ENCODE data around the gene SYT2.

The SYT2 gene

DNA sequence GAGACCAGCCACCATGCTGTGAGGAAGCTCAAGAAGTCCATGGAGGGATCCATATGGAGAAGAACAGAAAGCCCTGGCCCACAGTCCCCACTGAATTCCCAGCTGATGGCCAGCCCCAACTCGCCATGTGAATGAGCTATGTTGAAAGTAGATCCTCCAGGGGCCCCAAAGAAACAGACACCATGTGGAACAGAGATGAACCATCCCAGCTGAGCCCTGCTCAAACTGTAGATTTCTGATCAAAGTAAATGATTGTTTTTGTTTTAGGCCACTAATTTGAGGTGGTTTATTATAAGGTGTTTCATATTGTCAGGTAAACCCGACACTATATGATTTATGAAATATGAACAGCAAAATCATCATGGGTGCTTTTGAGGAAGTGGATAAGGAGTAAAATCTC lies 32.8 kb downstream of the SYT2 start:
- DNase-seq (ENCODE audit: low spot score) = no peak

DNA sequence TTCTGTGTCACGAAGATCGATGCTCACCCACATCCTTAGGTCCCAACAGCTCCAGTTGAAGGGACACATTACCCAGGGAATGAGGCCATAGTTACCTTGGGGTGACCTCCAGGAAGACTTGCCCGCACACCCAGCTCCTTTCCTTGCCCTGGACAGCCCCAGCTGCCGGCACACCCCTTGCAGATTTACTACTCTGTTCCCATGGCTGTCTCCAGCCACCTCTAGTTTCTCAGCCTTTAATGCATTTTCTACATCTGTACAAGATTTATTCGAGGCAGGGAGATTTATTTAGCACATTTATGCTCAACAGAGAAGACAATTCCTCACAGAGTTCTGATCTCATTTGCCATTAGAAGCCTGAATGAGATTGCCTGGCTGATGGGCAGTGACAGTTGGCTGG lies 36.7 kb downstream of the SYT2 start:
- DNase-seq (ENCODE audit: low spot score) = no peak

DNA sequence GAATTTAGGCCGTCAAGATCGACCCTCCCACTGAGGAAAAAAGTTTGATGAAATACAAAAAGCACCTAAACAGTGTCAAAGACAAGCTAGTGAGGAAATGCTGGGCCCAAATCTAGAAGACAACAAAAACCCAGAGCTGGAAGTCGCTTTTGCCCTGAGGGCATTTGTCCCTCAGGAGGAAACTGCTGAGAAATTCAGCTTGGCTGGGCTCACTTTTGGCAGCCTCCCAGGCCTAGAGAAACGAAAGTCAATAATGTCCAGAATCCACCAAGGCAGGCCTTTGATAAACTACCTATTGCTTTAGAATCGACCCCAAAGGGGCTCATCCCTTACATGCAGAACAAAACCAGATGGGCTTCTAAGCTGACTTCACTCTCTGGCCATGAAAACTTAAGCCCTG lies 38.9 kb downstream of the SYT2 start:
- DNase-seq (ENCODE audit: low spot score) = no peak

DNA sequence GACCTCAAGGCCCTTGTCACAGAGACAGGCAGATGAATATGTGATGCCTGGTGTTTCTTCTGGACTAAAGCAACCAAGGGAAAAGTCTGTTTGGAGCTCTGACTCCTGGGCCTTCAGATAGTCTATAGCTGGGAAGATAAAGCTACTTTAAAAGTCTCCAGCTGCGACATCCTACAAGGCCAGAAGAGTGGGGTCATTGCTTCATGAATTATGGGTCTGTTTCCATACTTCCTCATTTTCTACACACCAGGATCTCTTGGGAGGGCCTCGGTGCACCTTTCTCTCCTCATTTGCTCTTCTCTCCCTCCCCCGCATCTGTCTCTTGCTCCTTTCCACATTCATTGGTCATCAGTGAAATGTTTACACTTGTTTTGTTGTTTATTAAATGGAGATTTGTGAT lies 44.8 kb downstream of the SYT2 start:
- DNase-seq (ENCODE audit: low spot score) = no peak

DNA sequence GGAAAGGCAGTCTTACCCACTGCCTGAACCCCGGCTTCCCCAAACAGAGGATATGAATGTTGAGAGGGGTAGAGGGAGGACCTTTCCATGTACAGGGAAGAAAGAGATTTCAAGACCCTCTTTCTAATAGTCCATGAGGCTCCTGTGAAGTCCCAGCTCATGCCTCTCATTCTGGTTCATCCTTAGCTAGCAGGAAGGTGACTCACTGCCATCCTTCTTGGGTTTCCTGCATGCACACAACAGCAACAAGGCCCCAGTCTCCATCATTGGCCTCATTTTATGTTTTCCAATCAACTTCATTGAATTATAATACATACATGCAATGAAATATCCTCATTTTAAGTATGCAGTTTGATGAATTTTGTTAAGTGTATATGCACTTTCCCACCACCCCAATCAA lies 46.2 kb downstream of the SYT2 start:
- peak; percentile 60 for DNase-seq (ENCODE audit: low spot score)

DNA sequence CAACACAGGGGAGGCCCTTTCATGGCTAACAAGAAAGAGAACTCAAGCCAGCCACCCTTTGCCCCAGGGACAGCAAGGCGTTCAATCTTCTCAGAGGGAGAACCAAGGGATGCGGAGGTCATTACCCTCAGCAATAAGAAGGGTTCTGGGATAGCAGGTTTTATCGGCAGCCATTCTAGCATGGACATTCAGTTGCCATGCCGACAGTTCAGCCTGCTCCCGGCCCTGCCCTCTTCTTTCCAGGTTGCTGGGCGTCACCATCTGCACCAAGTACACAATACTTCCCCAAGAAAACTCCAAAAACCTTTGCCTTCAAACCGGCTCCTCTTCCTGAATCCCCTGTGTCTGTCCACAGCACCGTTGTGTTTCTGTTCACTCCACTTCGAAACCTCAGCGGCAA lies 47.1 kb downstream of the SYT2 start:
- DNase-seq (ENCODE audit: low spot score) = no peak

DNA sequence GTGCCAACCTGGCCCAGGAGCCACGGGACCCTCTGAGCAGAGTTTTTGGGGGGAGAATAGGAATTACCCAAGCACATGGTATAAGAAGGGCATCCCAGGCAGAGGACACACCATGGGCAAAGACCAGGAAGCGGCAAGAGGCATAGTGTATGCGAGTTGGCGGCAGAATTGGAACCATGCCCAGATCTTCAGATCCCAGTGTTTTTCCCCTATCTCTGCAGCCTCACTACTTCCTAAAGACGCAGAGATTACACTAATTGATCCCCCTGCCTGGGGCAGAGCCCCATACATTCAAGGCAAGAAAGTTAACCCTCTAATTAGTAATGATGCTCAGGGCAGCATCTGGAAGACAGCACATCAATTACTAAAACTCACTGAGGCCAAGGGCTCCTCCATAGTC lies 48.2 kb downstream of the SYT2 start:
- no peak for DNase-seq (ENCODE audit: low spot score)

DNA sequence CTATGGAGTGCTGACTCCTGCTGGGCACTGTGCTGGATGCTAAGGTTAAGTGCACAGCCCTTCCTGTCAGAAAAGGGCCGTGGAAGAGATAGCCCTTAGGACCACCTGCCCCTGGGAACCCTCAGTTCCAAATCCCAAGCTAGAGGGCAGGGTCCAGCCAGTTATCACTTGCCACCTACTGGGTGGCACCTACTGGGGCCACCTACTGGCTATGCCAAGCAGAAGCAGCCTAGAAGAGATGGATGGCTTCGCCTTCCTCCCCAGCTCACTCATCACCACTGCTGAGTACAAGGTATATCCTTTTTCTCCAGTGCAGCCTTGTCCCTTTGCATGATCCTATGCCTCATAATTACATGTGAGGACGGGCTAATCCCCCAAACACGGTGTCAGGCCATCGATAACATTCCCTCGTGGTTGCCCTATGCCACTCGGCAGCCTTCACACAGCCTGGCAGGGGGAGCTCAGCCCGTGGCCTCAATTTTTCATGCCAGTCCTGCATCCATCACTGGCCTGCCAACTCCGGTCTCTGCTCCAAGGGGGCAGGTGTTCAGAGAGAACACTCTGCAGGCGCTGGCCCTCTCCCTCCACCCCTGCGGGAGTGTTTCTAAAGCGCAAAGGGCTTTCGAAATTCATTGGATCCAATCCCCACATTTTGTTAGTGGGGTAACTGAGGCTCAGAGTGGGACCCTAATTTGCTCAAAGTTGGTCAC lies 49.0 kb downstream of the SYT2 start:
- DNase-seq (ENCODE audit: low spot score) = no peak

DNA sequence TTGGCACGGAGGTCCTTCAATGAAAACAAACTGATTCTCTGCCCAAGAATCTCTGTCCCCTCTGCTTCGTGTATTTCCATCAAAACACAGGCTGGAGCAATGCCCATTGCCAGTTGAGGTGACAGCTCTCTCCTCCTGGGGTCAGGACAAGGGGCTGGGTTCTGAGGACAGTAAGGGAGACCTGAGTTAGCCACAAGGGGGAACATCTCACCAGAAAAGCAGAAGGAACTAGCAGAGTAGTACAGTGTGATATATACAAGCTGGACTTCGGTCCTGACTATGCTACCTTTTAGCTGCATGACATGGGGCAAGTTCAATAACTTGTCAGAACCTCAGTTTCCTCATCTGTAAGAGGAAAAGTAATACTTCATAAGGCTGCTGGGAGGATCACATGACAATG lies 50.3 kb downstream of the SYT2 start:
- no peak for DNase-seq (ENCODE audit: low spot score)

DNA sequence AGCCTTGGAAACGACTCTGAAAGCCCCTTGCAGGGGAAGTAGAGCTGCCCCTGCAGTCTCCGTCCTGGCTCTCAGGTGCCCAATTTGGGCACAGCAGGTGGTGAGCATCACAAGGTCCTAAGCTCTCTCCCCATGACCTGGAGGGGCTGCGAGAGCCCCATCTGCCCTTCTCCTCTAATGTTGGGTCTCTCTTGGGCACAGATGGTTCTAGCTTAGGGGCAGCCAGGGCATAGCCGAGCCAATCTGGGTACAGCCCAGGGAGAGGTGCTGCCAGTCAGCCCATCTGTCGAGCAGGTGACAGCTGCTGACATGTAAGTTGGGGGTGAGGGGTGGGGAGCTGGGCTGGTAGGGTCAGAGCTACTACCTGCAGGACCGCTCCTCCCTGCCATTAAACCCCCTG lies 50.7 kb downstream of the SYT2 start:
- no peak for DNase-seq (ENCODE audit: low spot score)

DNA sequence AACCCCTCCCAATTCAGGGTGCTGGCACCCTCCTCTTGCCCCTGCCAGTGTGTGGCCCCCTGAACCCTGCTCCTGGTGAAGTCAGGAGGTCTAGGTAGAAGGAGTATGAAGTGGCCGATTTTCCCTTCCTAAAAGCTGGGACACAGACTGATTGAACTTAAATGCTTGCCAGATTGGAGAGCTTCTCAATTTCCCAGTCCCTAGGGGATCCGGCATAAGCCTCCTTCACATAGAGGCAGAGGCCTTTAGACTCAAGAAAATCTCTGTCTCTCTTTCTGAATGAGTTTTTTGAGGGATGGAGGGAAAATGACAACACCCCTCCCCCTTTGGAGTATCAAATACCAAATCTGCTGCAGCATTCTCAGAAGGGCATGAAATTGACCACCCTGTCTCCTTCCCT lies 51.5 kb downstream of the SYT2 start:
- DNase-seq (ENCODE audit: low spot score) = no peak

DNA sequence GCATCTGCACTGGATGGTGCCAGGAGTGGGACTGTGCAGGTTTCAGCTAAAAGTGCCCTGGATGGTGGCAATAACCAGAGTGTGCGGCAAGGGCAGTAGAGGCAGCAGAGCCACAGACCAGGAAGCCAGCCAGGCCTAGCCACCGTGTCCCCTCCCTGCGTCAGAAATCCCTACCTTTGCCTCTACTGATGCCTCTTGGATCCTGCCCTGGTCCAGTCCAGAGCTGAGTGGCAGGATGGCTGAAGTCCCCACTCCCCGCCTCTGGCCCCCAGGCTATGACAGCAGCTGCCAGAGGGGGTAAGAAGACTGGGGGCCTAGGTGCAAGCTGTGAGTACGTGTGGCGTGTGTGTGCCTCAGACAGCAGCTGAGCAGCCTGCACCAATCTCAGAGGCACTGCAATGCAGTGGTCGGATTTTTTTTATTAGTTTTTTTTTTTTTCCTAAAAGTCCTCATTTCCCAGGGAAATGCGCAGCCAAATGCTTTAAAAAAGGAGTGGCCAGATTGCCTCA lies 51.9 kb downstream of the SYT2 start:
- no peak for DNase-seq (ENCODE audit: low spot score)

DNA sequence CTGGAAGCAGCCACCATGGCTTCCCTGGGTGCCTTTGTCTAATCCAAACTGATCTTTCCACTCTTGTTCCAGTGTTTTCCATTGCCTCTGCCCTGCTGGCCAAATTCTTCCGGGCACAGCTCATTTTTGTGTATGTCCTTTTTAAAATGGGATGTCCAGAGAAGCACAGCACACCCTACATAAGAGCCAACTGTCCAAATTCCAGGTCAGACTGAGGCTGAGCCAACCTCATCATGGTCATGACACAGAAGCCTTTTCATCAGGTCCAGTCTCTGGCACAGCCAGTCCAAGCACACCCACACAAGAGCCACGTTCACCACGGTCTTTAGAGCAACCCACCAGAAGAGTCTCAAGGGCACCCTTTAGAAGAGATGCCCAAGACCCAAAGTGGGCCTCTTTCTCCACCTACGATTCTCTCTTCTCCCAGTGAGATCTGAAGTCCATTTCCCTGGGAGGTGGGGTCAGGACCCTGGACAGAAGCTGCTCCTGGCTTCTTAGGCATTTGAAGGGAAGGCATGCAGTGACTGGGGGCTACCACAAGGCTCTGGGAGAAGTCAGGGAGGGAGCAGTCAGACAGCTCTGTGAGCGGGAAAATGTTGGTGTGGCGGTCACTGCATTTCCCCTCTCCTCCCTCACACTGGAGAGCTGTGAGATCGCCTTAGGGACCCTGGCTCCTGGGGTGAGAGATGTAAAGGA lies 53.2 kb downstream of the SYT2 start:
- DNase-seq (ENCODE audit: low spot score) = peak; percentile 42

DNA sequence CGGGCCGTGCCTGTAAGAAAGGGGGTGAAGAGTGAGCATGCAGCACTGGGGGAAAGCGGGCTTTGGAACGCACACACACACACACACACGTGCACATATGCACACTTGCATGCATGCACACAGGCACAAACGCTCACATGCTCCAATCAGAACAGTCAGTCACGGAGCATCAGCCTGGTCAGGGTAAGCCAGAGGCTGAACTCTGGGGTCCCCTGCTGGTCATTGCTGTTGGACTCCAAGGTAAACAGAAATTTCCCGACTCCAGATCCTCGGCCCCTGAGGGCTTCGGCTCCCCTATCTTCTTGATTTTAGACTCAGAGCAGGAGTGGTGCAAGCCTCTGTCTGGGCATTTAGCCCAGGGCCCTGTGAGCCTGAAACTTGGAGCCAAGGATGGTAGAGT lies 54.2 kb downstream of the SYT2 start:
- no peak for DNase-seq (ENCODE audit: low spot score)

DNA sequence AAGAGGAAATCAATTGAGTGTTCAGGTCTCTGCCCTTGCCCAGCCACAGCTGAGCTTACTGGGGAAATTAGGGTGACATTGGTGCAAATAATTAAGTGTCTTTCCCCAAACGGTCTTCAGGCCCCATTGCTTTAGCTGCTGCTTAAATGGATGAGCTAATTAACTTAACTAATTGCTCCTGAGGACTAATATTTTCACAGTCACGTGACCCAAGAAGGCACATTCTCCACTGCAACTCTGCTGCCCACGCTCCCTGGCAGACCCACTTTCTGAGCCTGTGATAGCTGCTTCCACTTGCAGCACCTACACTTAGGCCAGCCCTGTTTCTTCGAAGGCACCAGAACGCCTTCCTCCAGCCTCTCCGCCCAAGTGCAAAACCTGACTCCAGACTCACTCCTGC lies 56.2 kb downstream of the SYT2 start:
- no peak for DNase-seq (ENCODE audit: low spot score)

DNA sequence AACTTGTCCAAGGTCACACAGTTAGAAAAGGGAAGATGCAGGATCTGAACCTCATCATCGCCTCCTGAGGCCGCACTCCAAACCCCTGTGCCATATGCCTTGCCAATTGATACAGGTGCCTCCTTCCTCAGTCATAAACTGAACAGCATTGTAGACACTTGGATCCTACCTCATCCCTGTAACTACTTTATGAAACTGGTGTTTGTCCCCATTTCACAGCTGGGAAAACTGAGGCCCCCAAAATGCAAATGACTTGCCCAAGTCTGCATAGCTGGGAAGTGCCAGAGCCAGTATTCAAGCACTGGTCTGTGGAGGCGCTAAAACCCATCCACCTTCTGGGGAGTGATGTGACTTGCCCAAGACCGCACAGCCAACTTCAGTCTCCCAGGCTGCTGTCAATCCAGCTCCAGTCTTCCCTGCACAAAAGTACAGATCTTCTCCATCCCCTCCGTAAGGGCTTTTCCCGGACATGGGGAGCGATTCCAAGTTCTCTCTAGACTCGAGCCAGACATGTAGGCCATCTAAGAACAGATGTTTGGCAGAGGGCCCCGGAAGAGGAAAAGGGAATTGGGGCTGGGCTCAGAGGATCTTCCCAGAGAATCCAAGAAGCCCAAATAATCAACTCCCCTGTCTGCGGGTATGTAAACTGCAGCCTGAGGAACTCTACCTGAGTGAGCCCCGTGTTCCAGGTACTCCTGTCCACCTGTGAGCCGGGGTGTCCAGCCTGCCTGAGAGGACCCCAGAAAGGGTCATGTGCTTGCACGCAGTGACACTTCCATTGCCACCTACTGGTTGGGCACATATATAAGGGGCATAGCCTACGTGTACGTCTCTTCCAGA lies 60.5 kb downstream of the SYT2 start:
- no peak for DNase-seq (ENCODE audit: low spot score)

DNA sequence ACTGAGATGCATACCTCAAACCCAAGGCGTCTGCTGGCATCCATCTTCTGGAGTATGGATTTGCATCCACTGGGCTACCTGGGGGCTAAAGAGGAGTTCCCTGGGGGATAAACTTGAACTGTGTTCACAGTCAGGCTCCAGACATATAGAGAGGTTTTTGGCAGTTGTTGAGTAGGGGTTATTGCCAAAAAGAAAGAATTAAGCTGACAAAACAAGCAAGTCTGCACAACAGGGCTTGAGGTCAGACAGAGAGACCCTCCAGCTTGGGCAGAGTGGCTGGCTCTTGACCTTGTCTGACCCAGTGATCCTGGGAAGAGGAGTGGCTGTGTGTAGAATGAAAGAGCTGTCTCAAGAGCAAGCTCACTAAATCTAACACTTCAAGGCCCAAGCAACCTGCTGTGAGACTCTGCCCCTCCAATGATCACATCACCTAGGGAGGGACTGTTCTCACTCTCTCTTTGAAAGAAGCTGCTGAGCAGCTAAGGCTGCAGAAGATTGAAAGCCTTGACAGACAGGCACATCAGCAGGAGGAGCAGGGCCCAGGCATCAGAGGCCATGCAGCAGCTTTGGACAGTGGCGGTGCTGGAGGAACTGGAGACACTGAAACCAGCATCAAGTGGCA lies 61.5 kb downstream of the SYT2 start:
- no peak for DNase-seq (ENCODE audit: low spot score)

DNA sequence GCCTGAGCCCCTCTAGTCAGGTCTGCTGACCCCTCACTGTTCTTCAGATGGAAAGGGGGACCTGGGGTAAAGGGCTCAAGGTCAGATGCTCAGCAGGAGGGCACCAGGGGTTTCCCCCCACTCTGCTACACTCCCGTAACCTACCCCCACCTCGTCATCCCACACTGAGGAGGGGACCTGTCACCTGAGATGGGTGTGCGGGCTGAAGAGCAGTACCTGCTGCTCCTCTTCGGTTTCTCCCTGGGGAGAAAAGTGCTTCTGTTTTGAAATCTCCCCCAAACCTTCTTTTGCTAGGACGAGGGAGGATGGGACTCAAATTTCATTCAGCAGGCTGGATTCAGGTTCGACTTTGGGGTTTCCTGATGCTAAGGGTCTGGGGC lies 65.2 kb downstream of the SYT2 start:
- DNase-seq (ENCODE audit: low spot score) = no peak

DNA sequence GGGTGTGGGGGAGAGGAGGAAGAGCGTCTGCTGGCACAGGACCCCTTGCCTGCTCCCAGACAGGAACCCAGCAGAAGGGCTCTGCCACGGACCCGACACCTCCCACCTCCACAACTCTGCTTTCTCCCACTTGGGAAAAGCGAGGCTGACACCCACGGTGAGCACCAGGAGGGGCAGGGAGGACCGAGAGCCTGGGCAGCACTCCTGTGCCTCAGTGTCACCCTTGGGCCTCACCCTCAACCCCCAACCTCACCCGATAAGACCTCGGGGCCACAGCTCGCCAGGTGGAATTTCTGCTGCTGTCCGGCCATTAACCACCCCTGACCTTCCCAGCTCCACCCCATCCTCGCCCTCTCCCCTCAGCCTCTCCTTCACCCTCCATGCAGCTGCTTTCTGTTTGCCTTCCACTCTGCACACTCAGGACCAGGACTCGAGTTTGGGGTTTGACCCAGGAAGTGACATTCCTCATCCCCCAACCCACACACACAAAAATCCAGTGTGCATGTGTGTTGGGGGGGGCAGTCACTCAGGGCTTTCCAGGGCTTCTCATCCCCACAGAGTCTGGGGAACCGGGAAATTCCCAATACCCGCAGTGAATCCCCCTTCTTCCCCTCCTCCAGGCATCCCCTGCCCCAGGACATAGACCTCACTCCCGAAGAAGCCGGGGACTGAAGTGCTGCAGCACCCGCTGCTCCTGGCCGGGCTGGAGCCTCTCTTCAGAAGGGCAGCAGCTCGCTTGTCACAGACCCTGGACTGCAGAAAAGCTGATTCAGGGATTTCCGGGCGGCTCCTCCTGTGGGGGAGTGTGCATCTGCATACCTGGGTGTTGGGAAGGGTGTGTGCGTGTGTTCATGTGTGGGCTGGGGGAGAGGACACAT lies 65.8 kb downstream of the SYT2 start:
- no peak for DNase-seq (ENCODE audit: low spot score)

DNA sequence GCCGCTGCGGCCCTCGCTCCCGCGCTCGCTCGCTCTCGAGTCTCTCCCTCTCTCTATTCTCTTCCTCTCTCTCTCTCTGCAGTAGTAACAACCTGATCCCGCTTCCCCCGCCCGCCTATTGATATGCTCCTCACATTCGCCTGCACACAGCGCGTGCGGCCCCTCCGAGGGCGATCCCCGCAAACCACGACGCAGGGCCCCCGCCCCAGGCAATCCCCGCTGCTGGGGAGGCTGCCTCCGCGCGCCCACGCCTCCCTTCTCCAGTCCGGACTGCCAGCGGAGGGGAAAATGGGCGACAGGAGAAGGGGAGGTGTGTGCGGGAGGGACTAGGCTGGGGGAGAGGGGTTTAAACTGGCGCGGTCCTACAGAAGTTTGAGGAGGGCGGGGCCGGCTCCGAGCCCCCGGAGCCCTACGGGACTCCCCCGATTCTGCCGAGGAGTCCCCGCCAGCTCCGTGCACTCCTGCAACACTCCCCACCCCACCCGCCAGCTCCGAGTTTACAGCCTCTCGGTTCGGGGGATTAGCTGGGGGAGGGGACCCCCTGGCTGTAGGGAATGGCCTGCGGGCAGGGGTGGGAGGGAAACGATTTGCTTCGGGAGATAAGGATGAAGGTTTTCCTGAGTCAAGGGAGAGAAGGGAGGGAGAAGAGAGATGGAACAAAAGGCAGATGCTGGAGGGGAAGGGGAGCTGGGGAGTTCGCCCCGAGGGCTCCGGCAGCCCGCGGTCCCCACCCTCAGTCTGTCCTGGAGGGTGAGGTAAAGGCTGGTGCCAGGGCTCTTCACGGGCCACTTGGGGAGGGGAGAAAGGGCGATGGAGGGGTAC lies 66.6 kb downstream of the SYT2 start:
- DNase-seq (ENCODE audit: low spot score) = no peak

Measured in kidney capillary endothelial cell (primary cell).